LNCAP (cell line): Measurements from ENCODE around the gene CIZ1.

Source experiments
- CTCF ChIP-seq: fragments of 450-650 bp; IDR thresholded peaks from 2 replicates; pipeline ENCODE4 v1.5.1; 2017; ENCODE audit warnings: mild to moderate bottlenecking

CIZ1 gene

DNA sequence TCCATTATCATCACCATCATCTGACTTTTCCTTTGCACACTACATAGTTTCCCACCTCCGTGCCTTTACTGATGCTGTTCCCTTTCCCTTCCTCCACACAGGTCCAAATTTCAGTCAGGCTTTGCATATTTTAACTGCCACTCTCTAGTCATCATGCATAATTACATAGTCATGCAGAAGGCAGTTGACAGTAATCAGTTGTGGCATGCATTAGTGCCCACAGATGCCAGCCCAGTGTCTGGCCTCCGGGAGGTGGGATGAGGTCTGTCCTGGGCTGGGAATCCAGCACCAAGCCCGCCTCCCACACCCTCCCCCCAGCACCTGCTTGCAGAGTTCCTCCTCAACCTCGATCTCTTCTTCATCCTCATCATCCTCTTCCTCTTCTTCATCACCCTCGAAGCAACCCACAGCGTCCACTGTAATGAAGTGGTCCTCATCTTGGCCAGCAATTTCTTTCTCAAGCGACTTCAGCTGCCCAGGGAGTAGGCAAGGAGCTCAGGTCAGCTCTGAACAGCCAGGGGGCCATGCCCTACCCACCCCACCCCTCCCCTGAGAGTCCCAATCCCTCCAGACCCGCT, 22.6 kb downstream of the CIZ1 start:
- no peak for TF ChIP-seq CTCF

DNA sequence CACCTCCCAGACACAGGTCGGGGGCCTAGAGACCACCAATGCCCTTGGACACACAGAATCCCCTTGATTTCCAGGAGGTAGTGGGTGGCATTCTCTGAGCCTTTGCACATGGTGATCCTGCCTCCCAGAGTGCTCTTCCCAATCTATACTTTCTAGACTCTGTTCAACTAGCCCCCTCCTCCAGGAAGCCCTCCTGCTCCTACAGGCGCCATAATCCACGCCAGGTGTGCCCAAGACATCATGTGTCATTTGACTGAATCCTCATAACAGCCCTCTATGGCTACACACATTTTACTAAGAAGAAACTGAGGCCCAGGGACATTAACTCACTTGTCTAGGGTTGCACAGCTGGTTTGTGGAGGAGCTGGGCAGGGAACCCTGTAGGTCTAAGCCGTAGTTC, 24.2 kb downstream of the CIZ1 start:
- no peak for TF ChIP-seq CTCF

DNA sequence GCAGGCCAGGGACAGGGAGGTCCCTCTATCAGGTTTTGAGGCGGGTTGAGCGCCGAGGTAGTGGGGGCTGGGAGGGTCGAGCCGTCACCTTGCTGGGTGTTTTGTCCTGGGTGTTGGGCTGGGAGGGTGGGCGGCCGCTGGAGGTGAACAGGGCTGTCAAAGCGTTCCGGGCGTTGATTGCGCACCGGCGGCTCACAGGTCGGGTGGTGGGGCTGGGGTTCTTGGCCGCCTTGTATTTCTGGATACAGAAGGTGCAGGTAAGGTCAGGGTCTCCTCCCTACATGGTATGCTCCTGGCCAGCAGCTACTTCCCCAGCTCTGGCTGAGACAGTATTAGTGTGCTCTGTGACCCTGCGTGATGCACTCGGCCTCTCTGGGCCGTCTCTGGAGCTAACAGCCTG, 25.2 kb downstream of the CIZ1 start:
- no peak for TF ChIP-seq CTCF

DNA sequence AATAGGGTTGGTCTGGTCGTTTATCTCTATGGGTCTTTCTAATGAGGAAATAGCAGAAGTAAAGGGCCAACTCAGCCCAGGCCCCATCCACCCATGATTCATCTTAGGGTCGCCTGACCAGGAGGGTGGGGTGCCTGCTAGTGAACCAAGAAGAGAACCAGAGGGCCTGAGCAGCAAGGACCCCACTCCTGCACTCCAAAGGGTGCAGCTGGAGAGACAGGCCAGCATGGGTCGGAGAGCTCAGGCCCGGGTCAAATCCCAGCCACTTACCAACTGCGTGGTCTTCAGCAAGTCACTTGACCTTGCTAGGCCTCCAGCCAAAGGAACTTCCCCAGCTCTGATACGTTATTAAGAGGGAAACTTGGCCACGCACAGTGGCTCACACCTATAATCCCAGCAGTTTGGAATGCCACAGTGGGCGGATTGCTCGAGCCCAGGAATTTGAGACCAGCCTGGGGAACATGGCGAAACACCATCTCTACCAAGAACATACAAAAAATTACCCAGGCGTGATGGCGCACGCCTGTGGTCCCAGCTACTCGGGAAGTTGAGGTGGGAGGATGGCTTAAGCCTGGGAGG, 27.0 kb downstream of the CIZ1 start:
- TF ChIP-seq CTCF = no peak

DNA sequence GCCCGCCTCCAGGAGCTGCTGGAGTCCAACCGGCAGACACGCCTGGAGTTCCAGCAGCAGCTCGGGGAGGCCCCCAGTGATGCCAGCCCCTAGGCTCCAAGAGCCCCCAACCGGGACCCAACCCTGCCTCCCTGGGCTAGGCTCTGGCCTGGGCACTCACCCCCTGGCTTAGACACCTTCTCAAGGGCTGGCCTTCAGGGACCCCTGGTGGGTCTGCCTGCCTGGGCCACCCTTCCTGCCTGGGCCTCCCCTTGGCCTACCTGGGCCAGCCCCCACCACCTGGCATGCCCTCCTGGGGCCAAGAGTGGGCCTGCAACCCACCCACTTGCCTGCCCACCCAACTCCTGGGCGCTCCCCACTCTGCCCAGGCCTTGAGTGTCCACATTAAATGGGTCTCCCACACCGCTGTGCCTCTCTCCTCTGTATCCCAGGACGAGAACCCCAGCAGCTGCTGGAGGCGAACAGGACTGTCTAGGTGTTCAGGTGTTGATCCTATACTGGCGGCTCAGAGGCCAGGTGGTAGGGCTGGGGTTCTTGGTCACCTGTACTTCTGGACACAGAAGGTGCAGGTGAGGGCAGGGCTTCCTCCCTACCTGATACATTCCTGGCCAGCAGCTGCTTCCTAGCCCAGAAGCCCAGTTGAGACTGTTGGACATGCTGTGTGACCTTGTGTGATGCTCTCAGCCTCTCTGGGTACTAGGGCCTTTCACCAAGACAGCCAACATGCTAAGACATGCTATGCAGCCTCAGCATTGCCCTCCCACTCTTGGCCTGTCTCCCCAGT, 27.7 kb downstream of the CIZ1 start:
- no peak for TF ChIP-seq CTCF

DNA sequence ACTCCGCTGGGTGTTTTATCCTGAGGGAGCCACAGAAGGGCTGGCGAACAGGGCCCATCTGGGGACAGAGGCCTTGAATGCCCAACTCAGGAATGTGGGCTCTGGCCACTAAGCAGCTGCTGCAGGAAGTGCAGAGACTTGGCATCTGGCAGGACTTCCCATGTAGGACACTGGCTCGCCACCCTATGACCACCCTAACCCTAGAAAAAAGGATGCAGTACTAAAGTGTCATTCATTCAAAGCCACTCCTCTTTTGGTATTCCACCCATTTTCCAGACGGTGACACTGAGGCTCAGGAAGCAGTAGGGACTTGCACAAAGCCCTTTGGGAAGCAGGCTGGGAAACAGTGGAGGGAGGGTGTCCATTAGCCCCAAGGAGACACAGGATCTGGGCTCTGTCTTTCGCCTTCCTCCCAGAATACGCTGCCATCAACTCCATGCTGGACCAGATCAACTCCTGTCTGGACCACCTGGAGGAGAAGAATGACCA, 28.3 kb downstream of the CIZ1 start:
- no peak for TF ChIP-seq CTCF

GRCh38 chr9:128162215-128163026, 29.0 kb downstream of the CIZ1 start:
- no peak for TF ChIP-seq CTCF
